HG03378 (cell line): ENCODE measurements around the gene CARMIL3.
"Not testable (repeated sequence)": the region's sequence is repeated elsewhere in the genome, so short reads cannot be mapped to it uniquely, and the experiment has no call there.

Experiments
- ATAC-seq: cut with Tn5 transposase; IDR thresholded peaks from one replicate; pipeline ENCODE4 v1.9.1; 2021; ENCODE audit warnings: mild to moderate bottlenecking, moderate library complexity; ENCODE audit not compliant: unreplicated experiment

The CARMIL3 gene

GRCh38 chr14:24036963-24037657, 14.7 kb upstream of the CARMIL3 start:
- ATAC-seq = not testable (repeated sequence)

GRCh38 chr14:24037658-24038037, 14.2 kb upstream of the CARMIL3 start:
- ATAC-seq = no peak

- no peak for ATAC-seq
Measured at GRCh38 chr14:24038686-24039085, 13.1 kb upstream of the CARMIL3 start.

DNA sequence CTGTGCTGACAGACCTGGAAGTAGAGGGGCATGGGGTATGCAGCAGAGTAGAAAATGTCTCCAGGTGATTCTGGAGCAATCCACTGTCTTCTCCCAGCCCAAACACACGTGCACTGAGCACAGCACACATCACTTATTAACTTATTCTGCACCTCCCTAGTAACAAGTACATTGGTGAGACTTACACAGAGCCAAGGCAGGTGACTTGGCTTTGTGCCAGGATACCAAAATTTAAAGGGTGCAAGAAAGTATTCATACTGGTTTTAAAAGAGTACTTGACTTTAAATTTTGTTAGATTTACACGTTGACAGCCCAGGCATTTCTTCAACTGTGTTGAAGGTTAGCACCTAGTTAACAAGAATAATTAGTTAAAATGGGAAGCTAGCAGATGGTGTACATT, 11.1 kb upstream of the CARMIL3 start:
- no peak for ATAC-seq

- no peak for ATAC-seq
Measured at GRCh38 chr14:24042746-24043145, 9.1 kb upstream of the CARMIL3 start.

- ATAC-seq = not testable (repeated sequence)
Measured at GRCh38 chr14:24049002-24049401, 2.8 kb upstream of the CARMIL3 start.

DNA sequence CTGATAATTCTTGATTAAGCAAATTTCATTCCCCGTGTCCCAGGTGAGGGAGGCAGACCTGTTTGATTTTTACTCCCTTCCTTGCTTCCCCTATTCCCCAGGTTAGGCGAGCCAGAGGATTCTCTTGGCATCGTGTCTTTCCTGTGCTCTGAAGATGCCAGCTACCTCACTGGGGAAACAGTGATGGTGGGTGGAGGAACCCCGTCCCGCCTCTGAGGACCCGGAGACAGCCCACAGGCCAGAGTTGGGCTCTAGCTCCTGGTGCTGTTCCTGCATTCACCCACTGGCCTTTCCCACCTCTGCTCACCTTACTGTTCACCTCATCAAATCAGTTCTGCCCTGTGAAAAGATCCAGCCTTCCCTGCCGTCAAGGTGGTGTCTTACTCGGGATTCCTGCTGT, 1.1 kb upstream of the CARMIL3 start:
- not testable (repeated sequence) for ATAC-seq

- no peak for ATAC-seq
Measured at GRCh38 chr14:24051176-24051788, 527 bp upstream of the CARMIL3 start.

- no peak for ATAC-seq
Measured at GRCh38 chr14:24052656-24053547, 1.1 kb downstream of the CARMIL3 start.

- no peak for ATAC-seq
Measured at GRCh38 chr14:24053548-24054323, 1.9 kb downstream of the CARMIL3 start.

- ATAC-seq = no peak
Measured at GRCh38 chr14:24054324-24054641, 2.5 kb downstream of the CARMIL3 start.

GRCh38 chr14:24054646-24055045, 2.8 kb downstream of the CARMIL3 start:
- ATAC-seq = no peak

- ATAC-seq = no peak
Measured at GRCh38 chr14:24055971-24056799, 4.4 kb downstream of the CARMIL3 start.

DNA sequence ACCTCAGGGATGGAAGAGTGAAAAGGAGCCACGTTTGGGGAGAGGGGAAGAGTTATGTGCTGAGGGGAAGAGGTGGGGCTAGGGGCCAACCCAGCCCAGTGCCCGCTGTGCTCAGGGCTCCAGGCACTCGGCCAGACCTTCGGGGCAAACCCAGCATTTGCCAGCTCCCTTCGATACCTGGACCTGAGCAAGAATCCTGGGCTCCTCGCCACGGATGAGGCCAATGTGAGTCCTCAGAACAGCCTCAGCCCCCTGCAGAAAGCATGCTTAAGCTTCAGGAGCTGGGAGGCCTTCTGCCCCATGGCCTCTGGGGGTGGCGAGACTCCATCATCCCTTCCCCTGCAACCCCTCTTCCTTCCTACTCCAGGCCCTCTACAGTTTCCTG, 5.0 kb downstream of the CARMIL3 start:
- no peak for ATAC-seq

- no peak for ATAC-seq
Measured at GRCh38 chr14:24057271-24057670, 5.5 kb downstream of the CARMIL3 start.

- no peak for ATAC-seq
Measured at GRCh38 chr14:24057867-24058259, 6.1 kb downstream of the CARMIL3 start.

DNA sequence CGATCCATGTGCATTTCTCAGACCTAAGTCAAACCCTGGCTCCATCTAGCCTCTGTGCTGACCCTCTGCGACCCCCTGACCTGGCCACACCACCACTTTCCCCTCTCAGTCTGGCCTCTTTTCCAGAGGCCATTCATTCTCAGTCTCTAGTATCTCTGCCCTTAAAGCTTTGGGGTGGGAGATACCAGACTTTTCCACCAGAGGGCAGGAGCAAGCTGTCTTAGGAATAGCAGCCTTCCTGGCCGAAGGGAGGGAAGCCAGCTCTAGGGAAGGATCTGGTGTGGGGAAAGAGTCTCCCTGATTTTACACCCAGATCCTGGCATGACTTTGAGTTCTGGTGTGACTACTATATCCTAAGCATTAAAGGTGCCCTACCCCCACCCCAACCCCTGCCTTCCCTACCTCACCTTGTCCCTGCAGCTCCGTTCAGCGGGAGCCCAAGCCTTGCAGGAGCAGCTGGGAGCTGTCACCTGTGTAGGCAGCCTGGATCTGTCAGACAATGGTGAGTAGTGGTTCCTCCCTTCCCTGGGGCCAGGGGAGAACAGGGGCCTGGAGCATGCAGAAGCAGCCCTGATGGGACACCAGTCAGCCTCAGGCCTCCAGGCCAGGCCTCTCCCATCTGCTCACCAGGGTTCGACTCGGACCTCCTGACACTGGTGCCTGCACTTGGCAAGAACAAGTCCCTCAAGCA, 6.6 kb downstream of the CARMIL3 start:
- ATAC-seq = peak; percentile 63

DNA sequence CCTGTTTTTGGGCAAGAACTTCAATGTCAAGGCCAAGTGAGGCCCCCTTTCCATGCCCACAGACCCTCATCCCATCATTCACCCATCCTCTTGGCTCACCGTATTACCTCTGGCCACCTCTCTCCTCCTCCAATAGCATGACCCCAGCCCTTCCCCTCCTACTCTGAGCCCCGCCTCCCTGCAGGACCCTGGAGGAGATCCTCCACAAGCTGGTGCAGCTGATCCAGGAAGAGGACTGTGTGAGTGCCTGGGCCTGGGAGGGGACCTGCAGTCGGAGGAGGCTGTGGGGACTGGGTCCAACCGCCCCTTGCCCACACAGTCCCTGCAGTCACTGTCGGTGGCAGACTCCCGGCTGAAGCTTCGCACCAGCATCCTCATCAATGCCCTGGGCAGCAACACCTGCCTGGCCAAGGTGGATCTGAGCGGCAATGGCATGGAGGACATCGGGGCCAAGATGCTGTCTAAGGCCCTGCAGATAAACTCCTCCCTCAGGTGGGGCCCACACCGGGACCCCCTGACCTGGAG, 7.2 kb downstream of the CARMIL3 start:
- no peak for ATAC-seq

- no peak for ATAC-seq
Measured at GRCh38 chr14:24059841-24060388, 8.1 kb downstream of the CARMIL3 start.
